H9 (cell line): Measurements from ENCODE around the gene GIT1. TPM values are rescaled to one million over a fixed set of nuclear protein-coding genes. Genes with fewer than 3 reads are reported as not detected.

Experiments used
- DNase-seq: peaks from one replicate; pipeline ENCODE4 v3.0.0-alpha.2; 2017
- H2AFZ ChIP-seq: one replicate; pipeline ENCODE4 v1.6.1; 2013; ENCODE audit warnings: mild to moderate bottlenecking, low read length, control low read depth, moderate library complexity
- H2AK5ac ChIP-seq: 2 replicates; pipeline ENCODE4 v1.6.1; 2013; ENCODE audit warnings: low read length, control low read depth, mixed read lengths; ENCODE audit not compliant: insufficient read length
- H2BK120ac ChIP-seq: one replicate; pipeline ENCODE4 v1.6.1; 2013; ENCODE audit warnings: low read depth, mild to moderate bottlenecking, low read length, control low read depth, inconsistent platforms; ENCODE audit not compliant: poor library complexity, severe bottlenecking
- H2BK12ac ChIP-seq: 2 replicates; pipeline ENCODE4 v1.6.1; 2013; ENCODE audit warnings: low read length, control low read depth, mixed read lengths, low read depth; ENCODE audit not compliant: insufficient read length
- H2BK15ac ChIP-seq: 2 replicates; pipeline ENCODE4 v1.6.1; 2013; ENCODE audit warnings: low read depth, low read length, control low read depth
- H2BK20ac ChIP-seq: one replicate; pipeline ENCODE4 v1.6.1; 2013; ENCODE audit warnings: low read depth, mild to moderate bottlenecking, low read length, control low read depth, inconsistent platforms; ENCODE audit not compliant: poor library complexity, severe bottlenecking
- H2BK5ac ChIP-seq: 2 replicates; pipeline ENCODE4 v1.6.1; 2013; ENCODE audit warnings: low read length, control low read depth, mixed read lengths; ENCODE audit not compliant: insufficient read length
- H3K14ac ChIP-seq: 2 replicates; pipeline ENCODE4 v1.6.1; 2013; ENCODE audit warnings: low read length, control low read depth; ENCODE audit not compliant: insufficient read depth
- H3K18ac ChIP-seq: 2 replicates; pipeline ENCODE4 v1.6.1; 2013; ENCODE audit warnings: low read depth, mild to moderate bottlenecking, mixed read lengths, low read length, control low read depth; ENCODE audit not compliant: insufficient read length
- H3K23ac ChIP-seq: 2 replicates; pipeline ENCODE4 v1.6.1; 2013; ENCODE audit warnings: low read length, control low read depth, mixed read lengths, low read depth; ENCODE audit not compliant: insufficient read length
- H3K23me2 ChIP-seq: 2 replicates; pipeline ENCODE4 v1.6.1; 2013; ENCODE audit warnings: low read depth, mild to moderate bottlenecking, mixed read lengths, low read length, control low read depth; ENCODE audit not compliant: insufficient read length, poor library complexity, severe bottlenecking
- H3K27ac ChIP-seq: 2 replicates; pipeline ENCODE4 v1.5.1; 2013; ENCODE audit warnings: low read length, control low read depth, mixed read lengths, low read depth; ENCODE audit not compliant: insufficient read length
- H3K27me3 ChIP-seq: 2 replicates; pipeline ENCODE4 v1.6.1; 2013; ENCODE audit warnings: low read length, control low read depth, inconsistent platforms; ENCODE audit not compliant: insufficient read depth
- H3K4ac ChIP-seq: 2 replicates; pipeline ENCODE4 v1.6.1; 2013; ENCODE audit warnings: low read depth, mild to moderate bottlenecking, control low read depth, inconsistent platforms, low read length, moderate library complexity
- H3K4me1 ChIP-seq: 2 replicates; pipeline ENCODE4 v1.6.1; 2013; ENCODE audit warnings: low read length, control low read depth, inconsistent platforms; ENCODE audit not compliant: insufficient read depth
- H3K4me2 ChIP-seq: 2 replicates; pipeline ENCODE4 v1.6.1; 2013; ENCODE audit warnings: low read length, control low read depth, mixed read lengths; ENCODE audit not compliant: insufficient read length, insufficient read depth
- H3K56ac ChIP-seq: 2 replicates; pipeline ENCODE4 v1.6.1; 2013; ENCODE audit warnings: low read depth, mild to moderate bottlenecking, mixed read lengths, low read length, control low read depth; ENCODE audit not compliant: insufficient read length
- H3K79me1 ChIP-seq: 2 replicates; pipeline ENCODE4 v1.6.1; 2013; ENCODE audit warnings: low read depth, mild to moderate bottlenecking, moderate library complexity, low read length, control low read depth, inconsistent platforms; ENCODE audit not compliant: insufficient read depth, poor library complexity, severe bottlenecking
- H3K79me2 ChIP-seq: 2 replicates; pipeline ENCODE4 v1.6.1; 2013; ENCODE audit warnings: low read length, control low read depth, inconsistent platforms; ENCODE audit not compliant: insufficient read depth
- H3K9ac ChIP-seq: 2 replicates; pipeline ENCODE4 v1.6.1; 2013; ENCODE audit warnings: low read length, control low read depth, mixed read lengths; ENCODE audit not compliant: insufficient read length; ENCODE audit errors: extremely low read depth
- H3K9me3 ChIP-seq: one replicate; pipeline ENCODE4 v1.6.1; 2013; ENCODE audit warnings: low read depth, low read length, inconsistent platforms; ENCODE audit not compliant: control insufficient read depth
- H3T11ph ChIP-seq: one replicate; pipeline ENCODE4 v1.6.1; 2013; ENCODE audit warnings: mild to moderate bottlenecking, low read length, control low read depth, inconsistent platforms
- H4K20me1 ChIP-seq: one replicate; pipeline ENCODE4 v1.6.1; 2013; ENCODE audit not compliant: control insufficient read depth, insufficient read length, insufficient read depth
- H4K5ac ChIP-seq: 2 replicates; pipeline ENCODE4 v1.6.1; 2013; ENCODE audit warnings: low read depth, mild to moderate bottlenecking, mixed read lengths, low read length, control low read depth; ENCODE audit not compliant: insufficient read length
- H4K8ac ChIP-seq: replicated peaks from 2 replicates; pipeline ENCODE4 v1.6.1; 2013; ENCODE audit warnings: low read length, control low read depth, mixed read lengths, low read depth; ENCODE audit not compliant: insufficient read length
- H4K91ac ChIP-seq: 2 replicates; pipeline ENCODE4 v1.6.1; 2013; ENCODE audit warnings: low read depth, mild to moderate bottlenecking, moderate library complexity, mixed read lengths, low read length, control low read depth; ENCODE audit not compliant: insufficient read length
- H3K27ac Mint-ChIP-seq, 3 experiments: 2 replicates in 2 of 3; 3 replicates in 1 of 3; pipeline ENCODE4 v1.8.0; 2020 to 2021; ENCODE audit warnings: mixed read lengths in 3 of 3, mild to moderate bottlenecking in 1 of 3, moderate library complexity in 1 of 3
- H3K27me3 Mint-ChIP-seq: 2 replicates; pipeline ENCODE4 v1.8.0; 2021; ENCODE audit warnings: low read depth, mild to moderate bottlenecking, moderate library complexity, mixed read lengths
- H3K36me3 Mint-ChIP-seq, 3 experiments: 2 replicates in 2 of 3; 3 replicates in 1 of 3; pipeline ENCODE4 v1.8.0; 2020 to 2021; ENCODE audit warnings: low read depth in 3 of 3, mixed read lengths in 3 of 3; ENCODE audit not compliant: insufficient read depth in 1 of 3
- H3K4me1 Mint-ChIP-seq, 2 experiments: 2 replicates each; pipeline ENCODE4 v1.8.0; 2020; ENCODE audit warnings: mixed read lengths in 2 of 2
- H3K4me3 Mint-ChIP-seq, 2 experiments: 2 replicates in 1 of 2; 3 replicates in 1 of 2; pipeline ENCODE4 v1.8.0; 2020 to 2021; ENCODE audit warnings: mild to moderate bottlenecking in 2 of 2, mixed read lengths in 2 of 2, moderate library complexity in 1 of 2
- H3K9me3 Mint-ChIP-seq, 2 experiments: 2 replicates in 1 of 2; 3 replicates in 1 of 2; pipeline ENCODE4 v1.8.0; 2020; ENCODE audit warnings: mild to moderate bottlenecking in 2 of 2, mixed read lengths in 2 of 2, moderate library complexity in 1 of 2
- WGBS: extraction: QIAGEN DNeasy Blood & Tissue Kit; methylation state at CpG from one replicate; pipeline ENCODE4 v1.1.7; 2013; ENCODE audit warnings: missing lambda C conversion rate, low lambda C conversion rate, mixed read lengths; ENCODE audit not compliant: insufficient read length; ENCODE audit errors: extremely low coverage; 5-methylcytosine and 5-hydroxymethylcytosine counted together
- total RNA-seq: library from RNA; stranded (reverse); gene quantifications from 2 replicates; pipeline ENCODE4 v1.2.1, GENCODE V29; 2021
- TF ChIP-seq, protein P1 (sequence below): fragments of 200-600 bp; sonication (generic); conservative IDR thresholded peaks from 3 replicates; pipeline ENCODE4 v1.8.0; 2021; ENCODE audit warnings: antibody characterized with exemption, mild to moderate bottlenecking

The GIT1 gene
- total RNA-seq, 1 experiment from 2014 or later = 47.4 TPM

DNA sequence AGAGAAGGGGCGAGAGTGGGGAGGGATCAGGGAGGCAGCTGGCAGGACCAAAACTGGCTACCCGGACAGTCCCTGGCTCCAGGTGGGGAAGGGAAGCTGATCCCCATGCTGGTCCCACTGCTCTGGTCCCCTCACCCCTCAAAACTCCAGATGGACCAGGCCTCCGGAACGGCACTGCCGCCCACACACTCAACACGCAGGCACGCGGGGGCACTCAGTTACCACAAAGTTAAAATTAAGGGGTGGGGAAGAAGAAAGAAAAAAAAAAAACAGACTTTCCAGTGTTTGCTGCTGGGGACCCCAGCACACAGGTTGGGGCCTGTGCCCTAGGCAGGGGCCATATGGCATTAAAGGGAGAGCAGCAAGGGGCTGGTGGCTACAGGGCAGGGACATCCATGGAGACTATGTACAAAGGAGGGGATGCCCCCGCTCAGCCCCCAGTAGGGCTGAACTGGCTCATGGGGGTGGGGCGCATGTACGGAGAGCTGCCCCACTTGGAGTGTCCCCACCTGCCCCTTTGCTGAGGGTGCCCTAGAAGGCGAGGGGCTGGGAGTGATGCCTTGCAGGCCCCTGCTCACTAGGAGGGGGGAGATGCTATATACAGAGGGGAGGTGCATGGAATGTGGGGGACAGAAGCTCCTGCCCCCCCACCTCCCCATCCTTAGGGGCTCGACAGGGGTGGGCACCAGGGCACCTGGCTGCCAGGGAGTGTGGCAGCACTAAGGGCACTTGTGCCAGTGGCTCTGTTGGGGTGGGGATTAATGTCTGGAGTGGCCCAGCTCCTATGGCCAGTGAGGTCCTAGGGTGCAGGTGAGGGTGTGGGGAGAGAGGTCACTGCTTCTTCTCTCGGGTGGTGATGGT, 15.3 kb downstream of the GIT1 start:
- Mint-ChIP-seq H3K9me3 (no peaks in the 10 kb centered on the region), H3K36me3 (peaks cover 10 to 52% (median 41%) of the 10 kb centered on the region in 3 experiments; a peak in 6 of 7 replicates), H3K27ac (peak overlapping the region in 1 of 3 experiments; percentile 28; a peak in 1 of 7 replicates), H3K4me3 (no peak overlapping the region), H3K27me3 (peaks cover 13% of the 10 kb centered on the region), H3K4me1 (peaks cover 5 to 13% of the 10 kb centered on the region in 2 experiments)
- Histone ChIP-seq H3K18ac (no peak overlapping the region), H2BK12ac (no peak overlapping the region), H3K4me1 (no peaks in the 10 kb centered on the region), H3K27me3 (no peaks in the 10 kb centered on the region; the same call in 1 of the 2 replicates), H4K5ac (no peak overlapping the region), H3K4me2 (no peak overlapping the region), H4K91ac (no peak overlapping the region), H2BK15ac (no peak overlapping the region), H3K23me2 (peaks cover 4% of the 10 kb centered on the region), H2BK20ac (no peak overlapping the region), H3T11ph (no peak overlapping the region), H3K14ac (no peak overlapping the region), H3K79me2 (no peaks in the 10 kb centered on the region), H3K79me1 (no peaks in the 10 kb centered on the region), H2BK5ac (no peak overlapping the region), H3K9ac (no peak overlapping the region), H3K23ac (no peak overlapping the region), H4K20me1 (peaks cover 2% of the 10 kb centered on the region), H2BK120ac (no peak overlapping the region), H3K4ac (no peak overlapping the region), H2AK5ac (no peak overlapping the region), H2AFZ (no peak overlapping the region), H3K56ac (no peak overlapping the region), H4K8ac (no peak overlapping the region), H3K9me3 (no peaks in the 10 kb centered on the region), H3K27ac (no peak overlapping the region)
- DNase-seq = no peak
- no CpG with 5 or more reads among the region's 14 CpGs for WGBS
- TF ChIP-seq, protein P1, sequence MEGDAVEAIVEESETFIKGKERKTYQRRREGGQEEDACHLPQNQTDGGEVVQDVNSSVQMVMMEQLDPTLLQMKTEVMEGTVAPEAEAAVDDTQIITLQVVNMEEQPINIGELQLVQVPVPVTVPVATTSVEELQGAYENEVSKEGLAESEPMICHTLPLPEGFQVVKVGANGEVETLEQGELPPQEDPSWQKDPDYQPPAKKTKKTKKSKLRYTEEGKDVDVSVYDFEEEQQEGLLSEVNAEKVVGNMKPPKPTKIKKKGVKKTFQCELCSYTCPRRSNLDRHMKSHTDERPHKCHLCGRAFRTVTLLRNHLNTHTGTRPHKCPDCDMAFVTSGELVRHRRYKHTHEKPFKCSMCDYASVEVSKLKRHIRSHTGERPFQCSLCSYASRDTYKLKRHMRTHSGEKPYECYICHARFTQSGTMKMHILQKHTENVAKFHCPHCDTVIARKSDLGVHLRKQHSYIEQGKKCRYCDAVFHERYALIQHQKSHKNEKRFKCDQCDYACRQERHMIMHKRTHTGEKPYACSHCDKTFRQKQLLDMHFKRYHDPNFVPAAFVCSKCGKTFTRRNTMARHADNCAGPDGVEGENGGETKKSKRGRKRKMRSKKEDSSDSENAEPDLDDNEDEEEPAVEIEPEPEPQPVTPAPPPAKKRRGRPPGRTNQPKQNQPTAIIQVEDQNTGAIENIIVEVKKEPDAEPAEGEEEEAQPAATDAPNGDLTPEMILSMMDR = no peak
